Upper lobe of right lung (tissue), 1 donor: ENCODE data around the gene PVALB. TPM values are rescaled to one million over a fixed set of nuclear protein-coding genes. Genes with fewer than 3 reads are reported as not detected.

Source experiments
- ATAC-seq: fragments of 200-7000 bp; cut with Tn5 transposase; one replicate; pipeline ENCODE4 v1.9.1; 2020; ENCODE audit warnings: mild to moderate bottlenecking, moderate library complexity
- DNase-seq: peaks from one replicate; pipeline ENCODE4 v3.0.0-alpha.2; 2020
- H3K27ac ChIP-seq: fragments of 200-600 bp; one replicate; pipeline ENCODE4 v1.8.0; 2022
- H3K27me3 ChIP-seq: fragments of 200-600 bp; one replicate; pipeline ENCODE4 v1.8.0; 2022; ENCODE audit warnings: mild to moderate bottlenecking
- H3K36me3 ChIP-seq: fragments of 200-600 bp; one replicate; pipeline ENCODE4 v1.8.0; 2022
- H3K4me1 ChIP-seq: fragments of 200-600 bp; one replicate; pipeline ENCODE4 v1.8.0; 2022
- H3K4me3 ChIP-seq: fragments of 200-600 bp; one replicate; pipeline ENCODE4 v1.8.0; 2022; ENCODE audit warnings: mild to moderate bottlenecking
- H3K9me3 ChIP-seq: fragments of 200-600 bp; one replicate; pipeline ENCODE4 v1.8.0; 2022
- CTCF ChIP-seq: fragments of 200-600 bp; IDR thresholded peaks from one replicate; pipeline ENCODE4 v1.8.0; 2022; ENCODE audit warnings: antibody characterized with exemption
- intact Hi-C: fragments of 100-400 bp; cut with DNase I; formaldehyde crosslinking; loops from one replicate; pipeline ENCODE4 v1.11.0; 2022
- total RNA-seq: library from RNA; stranded (reverse); fragmentation: NEBNext Ultra II Directional; extraction: Animal tissue kit (Norgen Biotek cat#: 25700); gene quantifications from one replicate; pipeline ENCODE4 v1.2.1, GENCODE V29; 2021
- donor health status: DM: no; HTN: yes; CAD: no; lungs with severe emphysema.

The PVALB gene
- total RNA-seq, 1 donor from 2014 or later, result 2.5 TPM

DNA sequence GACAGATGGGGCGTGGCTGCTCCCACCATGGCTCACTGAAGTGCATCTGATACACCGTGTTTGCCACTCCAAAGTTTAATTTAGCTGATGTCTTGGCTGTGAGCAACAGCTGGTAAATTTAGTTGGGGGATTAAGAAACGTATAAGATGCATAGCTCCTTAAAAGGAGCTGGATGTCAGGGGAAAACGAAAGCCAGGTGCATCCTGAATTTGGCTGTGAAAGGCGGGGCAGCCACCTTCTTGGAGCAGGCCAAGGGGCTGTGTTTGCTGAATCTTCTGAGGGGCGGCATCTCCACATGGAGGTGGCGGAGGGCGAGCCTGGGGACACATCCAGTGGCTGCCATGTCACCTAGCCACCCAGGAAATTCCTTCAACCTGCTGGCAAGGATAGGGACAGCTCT lies 23.3 kb upstream of the PVALB start:
- no peaks in the 10 kb centered on the region for H3K4me1 ChIP-seq
- no peak overlapping the region for H3K4me3 ChIP-seq
- H3K27me3 ChIP-seq, result peaks cover 28% of the 10 kb centered on the region
- H3K27ac ChIP-seq, result no peak overlapping the region
- DNase-seq (peak; percentile 17), ATAC-seq (no peak)
- intact Hi-C loops, result no loop called here
- TF ChIP-seq CTCF, result no peak
- no peaks in the 10 kb centered on the region for H3K9me3 ChIP-seq
- no peaks in the 10 kb centered on the region for H3K36me3 ChIP-seq

- no peaks in the 10 kb centered on the region for H3K36me3 ChIP-seq
- ATAC-seq (no peak), DNase-seq (peak; percentile 15)
- no peaks in the 10 kb centered on the region for H3K4me1 ChIP-seq
- intact Hi-C loops, result no loop called here
- no peaks in the 10 kb centered on the region for H3K9me3 ChIP-seq
- peaks cover 22% of the 10 kb centered on the region for H3K27me3 ChIP-seq
- H3K4me3 ChIP-seq, result no peak overlapping the region
- no peak overlapping the region for H3K27ac ChIP-seq
- TF ChIP-seq CTCF, result no peak
Measured at GRCh38 chr22:36839356-36840073, 22.7 kb upstream of the PVALB start.

DNA sequence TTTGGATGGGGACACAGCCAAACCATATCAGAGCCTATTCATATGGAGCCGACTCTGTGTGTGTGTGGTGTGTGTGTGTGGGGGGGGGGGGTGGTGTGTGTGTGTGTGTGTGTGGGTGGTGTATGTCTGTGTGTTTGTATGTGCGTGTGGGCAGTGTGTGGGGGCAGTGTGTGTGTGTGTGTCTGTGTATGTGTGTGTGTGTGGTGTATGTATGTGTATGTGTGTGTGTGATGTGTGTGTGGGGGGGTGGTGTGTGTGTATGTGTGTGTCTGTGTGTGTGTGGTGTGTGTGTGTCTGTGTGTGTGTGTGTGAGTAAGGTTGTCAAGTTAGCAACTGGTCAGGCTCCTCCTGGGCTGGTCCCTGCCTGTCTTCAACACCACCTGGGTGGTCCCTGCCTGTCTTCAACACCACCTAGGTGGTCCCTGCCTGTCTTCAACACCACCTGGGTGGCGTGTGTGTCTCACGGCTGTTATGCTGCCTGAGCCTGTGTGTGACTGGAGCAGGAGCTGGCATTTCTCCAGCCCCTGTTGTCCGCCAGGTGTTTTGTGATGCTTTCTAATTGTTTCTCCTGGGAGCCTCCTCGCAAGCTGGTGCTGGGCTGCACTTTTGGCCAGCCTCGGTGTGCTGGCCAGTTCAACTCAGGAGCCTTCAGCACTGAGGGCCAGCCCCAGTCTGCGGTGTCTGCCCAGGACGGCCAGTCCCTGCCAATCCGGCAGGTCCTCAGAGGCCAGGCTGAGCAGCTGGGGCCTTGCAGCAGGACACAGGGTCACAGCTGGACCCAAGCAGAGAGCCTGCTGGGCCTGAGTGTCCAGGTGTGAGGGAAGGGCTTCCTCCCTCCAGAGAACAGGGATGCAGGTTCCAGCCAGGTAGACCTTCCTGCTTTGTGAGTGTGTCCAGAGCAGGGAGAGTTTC lies 21.5 kb upstream of the PVALB start:
- intact Hi-C loops, result no loop called here

DNA sequence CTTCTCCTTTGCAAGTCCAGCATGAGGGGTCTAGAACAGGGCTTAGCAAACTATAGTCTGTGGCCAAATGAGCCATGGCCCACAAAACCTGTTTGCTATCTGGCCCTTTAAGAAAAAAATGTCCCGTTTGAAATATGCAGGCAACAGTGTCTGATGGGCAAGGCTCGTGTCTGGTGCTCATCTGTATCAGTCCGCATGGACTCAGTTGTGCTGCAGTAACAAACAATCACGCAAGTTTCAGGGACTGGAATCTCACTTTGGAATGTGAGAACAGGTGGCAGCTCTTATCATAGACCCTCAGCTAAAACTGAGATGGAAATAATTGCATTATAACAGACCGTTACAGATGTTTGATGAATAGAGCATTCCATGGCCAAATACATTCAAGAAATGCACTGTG lies 19.1 kb upstream of the PVALB start:
- no peak for ATAC-seq
- intact Hi-C loops, result no loop called here
- no peak for TF ChIP-seq CTCF
- H3K27me3 ChIP-seq, result peaks cover 21% of the 10 kb centered on the region
- no peaks in the 10 kb centered on the region for H3K4me1 ChIP-seq
- H3K4me3 ChIP-seq, result no peak overlapping the region
- DNase-seq, result no peak
- no peak overlapping the region for H3K27ac ChIP-seq
- no peaks in the 10 kb centered on the region for H3K9me3 ChIP-seq
- no peaks in the 10 kb centered on the region for H3K36me3 ChIP-seq

More for the DNA sequence above, 21.5 kb upstream of the PVALB start:
- H3K36me3 ChIP-seq, result no peaks in the 10 kb centered on the region
- no peaks in the 10 kb centered on the region for H3K4me1 ChIP-seq
- no peak overlapping the region for H3K4me3 ChIP-seq
- H3K27ac ChIP-seq, result no peak overlapping the region
- no peaks in the 10 kb centered on the region for H3K9me3 ChIP-seq
- peaks cover 15% of the 10 kb centered on the region for H3K27me3 ChIP-seq
- DNase-seq, result peak; percentile 22
- ATAC-seq, result no peak
- TF ChIP-seq CTCF, result no peak

- intact Hi-C loops, result no loop called here
- Histone ChIP-seq H3K27ac (no peak overlapping the region), H3K27me3 (peaks cover 26% of the 10 kb centered on the region), H3K4me1 (no peaks in the 10 kb centered on the region), H3K9me3 (no peaks in the 10 kb centered on the region), H3K36me3 (no peaks in the 10 kb centered on the region), H3K4me3 (no peak overlapping the region)
- no peak for TF ChIP-seq CTCF
- peak; percentile 54 for ATAC-seq
- no peak for DNase-seq
Measured at GRCh38 chr22:36833073-36833472, 16.2 kb upstream of the PVALB start.
